ENCODE results near the gene HUS1B. TPM values are rescaled to one million over a fixed set of nuclear protein-coding genes. Genes with fewer than 3 reads are reported as not detected.

Gene HUS1B
- polyA plus RNA-seq, 3 donors: 0.23 to 0.73 TPM; not detected in 1

DNA sequence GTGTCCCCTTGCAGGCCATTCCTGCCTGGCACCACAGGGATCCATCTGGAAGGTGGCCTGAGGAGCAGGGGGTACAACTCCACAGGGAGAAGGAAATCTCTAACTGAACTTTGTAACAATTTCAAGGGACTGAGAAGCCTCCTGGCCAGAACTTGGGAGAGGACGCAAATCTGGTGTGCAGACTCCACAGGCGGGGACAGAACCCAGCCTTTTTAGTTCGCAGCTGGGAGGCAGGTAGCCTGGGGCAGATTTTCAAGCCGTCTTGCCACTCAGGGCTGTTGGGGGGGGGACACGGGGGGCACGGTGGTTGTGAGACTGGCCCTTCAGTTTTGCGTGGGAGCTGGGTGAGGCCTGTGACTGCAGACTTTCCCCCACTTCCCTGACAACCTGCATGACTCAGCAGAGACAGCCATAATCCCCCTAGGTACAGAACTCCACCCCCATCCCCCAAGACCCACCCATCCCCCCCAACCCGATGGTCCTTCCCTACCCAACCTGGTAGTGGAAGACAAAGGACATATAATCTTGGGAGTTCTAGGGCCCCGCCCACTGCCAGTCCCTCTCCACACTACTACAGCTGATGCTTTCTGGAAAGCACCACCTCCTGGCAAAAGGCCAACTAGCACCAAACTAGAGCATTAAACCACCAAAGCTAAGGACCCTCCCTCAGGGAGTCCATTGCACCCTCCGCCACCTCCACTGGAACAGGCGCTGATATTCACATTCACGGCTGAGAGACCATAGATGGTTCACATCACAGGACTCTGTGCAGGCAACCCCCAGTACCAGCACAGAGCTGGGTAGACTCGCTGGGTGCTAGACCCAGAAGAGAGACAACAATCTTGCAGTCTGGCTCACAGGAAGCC, 3.0 kb upstream of the HUS1B start:
- Histone ChIP-seq H3K27ac (ENCODE audit: low read depth in 1 of 2, low read length in 2 of 2) (no peak overlapping the region), H3K36me3 (replicated peaks in 1 of 2; ENCODE audit: control insufficient read depth in 1 of 2, insufficient read depth in 2 of 2, low read length in 2 of 2) (peaks cover 0 to 12% of the 10 kb centered on the region in 2 donors), H3K79me2 (ENCODE audit: insufficient read depth, low read length) (peaks cover 12% of the 10 kb centered on the region), H3K4me3 (replicated peaks in 1 of 3; ENCODE audit: low read depth in 2 of 3, low read length in 3 of 3) (no peak overlapping the region), H3K4me1 (ENCODE audit: control insufficient read depth in 1 of 2, insufficient read depth in 2 of 2, low read length in 2 of 2) (no peaks in the 10 kb centered on the region), H4K20me1 (ENCODE audit: insufficient read depth, low read length) (peaks cover 34% of the 10 kb centered on the region), H3K27me3 (ENCODE audit: control insufficient read depth in 2 of 2, insufficient read depth in 2 of 2, low read length in 2 of 2) (no peaks in the 10 kb centered on the region), H3K9me3 (replicated peaks in 1 of 2; ENCODE audit: control insufficient read depth in 1 of 2, insufficient read depth in 1 of 2, low read length in 2 of 2) (peaks cover 0 to 6% of the 10 kb centered on the region in 2 donors), H3K4me2 (replicated peaks; ENCODE audit: extremely low read depth, low read length, poor library complexity, severe bottlenecking) (no peak overlapping the region), H2AFZ (ENCODE audit: insufficient read depth, low read depth, low read length, poor library complexity, severe bottlenecking) (no peak overlapping the region), H3K9ac (ENCODE audit: insufficient read depth, low read length, poor library complexity, severe bottlenecking) (no peak overlapping the region)
- Mint-ChIP-seq H3K36me3 (peaks cover 10 to 17% of the 10 kb centered on the region in 2 donors), H3K4me1 (peaks cover 11% of the 10 kb centered on the region), H3K27ac (peak overlapping the region in 1 of 7 donors; percentile 50), H3K27me3 (ENCODE audit: low read depth in 3 of 3) (no peaks in the 10 kb centered on the region), H3K9me3 (peaks cover 0 to 12% (median 5%) of the 10 kb centered on the region in 7 donors), H3K4me3 (no peak overlapping the region)
- TF ChIP-seq, protein P1, sequence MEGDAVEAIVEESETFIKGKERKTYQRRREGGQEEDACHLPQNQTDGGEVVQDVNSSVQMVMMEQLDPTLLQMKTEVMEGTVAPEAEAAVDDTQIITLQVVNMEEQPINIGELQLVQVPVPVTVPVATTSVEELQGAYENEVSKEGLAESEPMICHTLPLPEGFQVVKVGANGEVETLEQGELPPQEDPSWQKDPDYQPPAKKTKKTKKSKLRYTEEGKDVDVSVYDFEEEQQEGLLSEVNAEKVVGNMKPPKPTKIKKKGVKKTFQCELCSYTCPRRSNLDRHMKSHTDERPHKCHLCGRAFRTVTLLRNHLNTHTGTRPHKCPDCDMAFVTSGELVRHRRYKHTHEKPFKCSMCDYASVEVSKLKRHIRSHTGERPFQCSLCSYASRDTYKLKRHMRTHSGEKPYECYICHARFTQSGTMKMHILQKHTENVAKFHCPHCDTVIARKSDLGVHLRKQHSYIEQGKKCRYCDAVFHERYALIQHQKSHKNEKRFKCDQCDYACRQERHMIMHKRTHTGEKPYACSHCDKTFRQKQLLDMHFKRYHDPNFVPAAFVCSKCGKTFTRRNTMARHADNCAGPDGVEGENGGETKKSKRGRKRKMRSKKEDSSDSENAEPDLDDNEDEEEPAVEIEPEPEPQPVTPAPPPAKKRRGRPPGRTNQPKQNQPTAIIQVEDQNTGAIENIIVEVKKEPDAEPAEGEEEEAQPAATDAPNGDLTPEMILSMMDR (IDR thresholded peaks at IDR 0.05): no peak
- intact Hi-C loops (cut with micrococcal nuclease): no loop called here
- 71% methylated on average over 7 of the region's 13 CpGs for WGBS (ENCODE audit: insufficient coverage)
- DNase-seq: no peak

DNA sequence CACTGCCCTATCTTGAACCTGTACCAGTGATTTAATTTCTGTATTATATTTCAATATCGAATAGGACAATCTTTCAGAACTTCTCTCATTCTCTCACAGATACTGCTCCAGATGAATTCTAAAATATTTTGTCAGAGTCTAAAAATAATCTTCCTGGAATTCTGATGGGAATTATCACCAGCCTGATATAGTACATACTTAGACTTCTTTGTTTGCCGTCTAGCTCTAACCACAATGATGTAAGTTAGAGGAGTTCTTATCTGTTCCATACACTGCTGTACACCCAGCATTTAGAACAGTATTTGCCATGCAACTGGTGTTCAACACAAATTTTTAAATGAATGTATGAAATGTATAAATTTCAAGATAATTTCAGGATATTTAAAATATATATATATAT, 1.3 kb upstream of the HUS1B start:
- peaks cover 14 to 20% of the 10 kb centered on the region in 2 donors for H3K36me3 Mint-ChIP-seq
- H2AFZ ChIP-seq (ENCODE audit: insufficient read depth, low read depth, low read length, poor library complexity, severe bottlenecking): no peak overlapping the region
- peaks cover 0 to 6% of the 10 kb centered on the region in 2 donors for H3K9me3 ChIP-seq (replicated peaks in 1 of 2; ENCODE audit: control insufficient read depth in 1 of 2, insufficient read depth in 1 of 2, low read length in 2 of 2)
- no peak overlapping the region for H3K4me2 ChIP-seq (replicated peaks; ENCODE audit: extremely low read depth, low read length, poor library complexity, severe bottlenecking)
- H3K4me3 ChIP-seq (replicated peaks in 1 of 3; ENCODE audit: low read depth in 2 of 3, low read length in 3 of 3): no peak overlapping the region
- peaks cover 0 to 12% of the 10 kb centered on the region in 2 donors for H3K36me3 ChIP-seq (replicated peaks in 1 of 2; ENCODE audit: control insufficient read depth in 1 of 2, insufficient read depth in 2 of 2, low read length in 2 of 2)
- TF ChIP-seq, protein P1 (IDR thresholded peaks at IDR 0.05): no peak
- H4K20me1 ChIP-seq (ENCODE audit: insufficient read depth, low read length): peaks cover 34% of the 10 kb centered on the region
- peaks cover 0 to 9% (median 5%) of the 10 kb centered on the region in 7 donors for H3K9me3 Mint-ChIP-seq
- no peaks in the 10 kb centered on the region for H3K27me3 ChIP-seq (ENCODE audit: control insufficient read depth in 2 of 2, insufficient read depth in 2 of 2, low read length in 2 of 2)
- peaks cover 0 to 2% (median 0%) of the 10 kb centered on the region in 3 donors for H3K27me3 Mint-ChIP-seq (ENCODE audit: low read depth in 3 of 3)
- WGBS (ENCODE audit: insufficient coverage): no CpG with 5 or more reads among the region's 2 CpGs
- H3K9ac ChIP-seq (ENCODE audit: insufficient read depth, low read length, poor library complexity, severe bottlenecking): no peak overlapping the region
- H3K27ac ChIP-seq (ENCODE audit: low read depth in 1 of 2, low read length in 2 of 2): no peak overlapping the region
- no peak overlapping the region for H3K4me3 Mint-ChIP-seq
- intact Hi-C loops (cut with micrococcal nuclease): no loop called here
- peaks cover 7% of the 10 kb centered on the region for H3K4me1 Mint-ChIP-seq
- peaks cover 12% of the 10 kb centered on the region for H3K79me2 ChIP-seq (ENCODE audit: insufficient read depth, low read length)
- no peaks in the 10 kb centered on the region for H3K4me1 ChIP-seq (ENCODE audit: control insufficient read depth in 1 of 2, insufficient read depth in 2 of 2, low read length in 2 of 2)
- H3K27ac Mint-ChIP-seq: no peak overlapping the region
- no peak for DNase-seq

Data from CD14-positive monocyte (primary cell).